Hepatocyte (in vitro differentiated cells): ENCODE results near the gene MSLN.

Experiments
- EZH2 ChIP-seq: fragments of 200-600 bp; sonication (generic); IDR thresholded peaks from 2 replicates; pipeline ENCODE4 v1.6.1; 2016; ENCODE audit warnings: antibody characterized with exemption, mild to moderate bottlenecking, borderline replicate concordance
- TF ChIP-seq, protein P1 (sequence below): fragments of 200-600 bp; sonication (generic); IDR thresholded peaks from 2 replicates; pipeline ENCODE4 v1.5.1; 2016; ENCODE audit warnings: antibody characterized with exemption, mild to moderate bottlenecking; ENCODE audit not compliant: poor library complexity

DNA sequence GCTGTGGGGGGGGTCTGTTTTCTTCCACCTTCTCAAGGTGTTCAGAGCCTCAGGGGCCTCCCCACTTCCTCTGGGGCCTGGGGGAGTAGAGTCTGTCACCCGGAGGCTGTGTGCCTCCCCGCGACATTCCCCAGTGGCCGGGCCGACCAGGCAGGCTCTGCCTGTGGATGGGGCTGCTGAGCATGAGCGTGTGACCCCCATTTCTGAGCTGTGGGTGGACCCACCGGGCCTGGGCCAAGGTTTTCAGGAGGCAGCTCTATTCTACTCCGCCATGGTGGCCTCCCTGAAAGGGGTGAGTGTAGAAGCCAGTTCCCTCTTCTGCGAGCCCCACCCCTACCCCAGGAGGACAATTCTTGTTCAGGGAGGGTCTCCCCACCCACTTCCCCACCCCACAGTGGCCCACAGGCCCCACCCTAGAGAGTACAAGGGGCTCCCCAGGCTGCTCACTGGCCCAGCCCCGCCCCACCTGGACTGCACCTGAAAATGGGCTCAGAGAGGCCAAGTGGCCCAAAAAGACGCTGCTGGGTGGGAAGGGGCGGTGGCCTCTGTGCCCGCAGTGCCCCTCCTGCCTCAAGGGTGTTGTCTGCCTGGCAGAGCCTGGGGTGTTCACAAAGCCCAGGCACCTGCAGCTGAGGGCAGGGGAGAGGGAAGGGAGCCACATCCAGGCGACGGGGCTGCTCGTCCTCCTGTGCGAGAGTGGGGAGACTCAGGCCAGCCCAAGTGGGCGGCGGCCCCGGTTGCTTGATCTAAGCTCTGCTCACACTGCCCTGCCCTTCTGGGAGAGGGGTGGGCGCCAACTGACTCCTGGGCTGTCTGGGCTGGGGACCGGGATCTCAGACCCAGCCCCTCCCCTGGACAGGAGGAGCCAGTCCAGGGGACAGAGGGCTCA is 1.3 kb downstream of the MSLN start:
- TF ChIP-seq, protein P1, sequence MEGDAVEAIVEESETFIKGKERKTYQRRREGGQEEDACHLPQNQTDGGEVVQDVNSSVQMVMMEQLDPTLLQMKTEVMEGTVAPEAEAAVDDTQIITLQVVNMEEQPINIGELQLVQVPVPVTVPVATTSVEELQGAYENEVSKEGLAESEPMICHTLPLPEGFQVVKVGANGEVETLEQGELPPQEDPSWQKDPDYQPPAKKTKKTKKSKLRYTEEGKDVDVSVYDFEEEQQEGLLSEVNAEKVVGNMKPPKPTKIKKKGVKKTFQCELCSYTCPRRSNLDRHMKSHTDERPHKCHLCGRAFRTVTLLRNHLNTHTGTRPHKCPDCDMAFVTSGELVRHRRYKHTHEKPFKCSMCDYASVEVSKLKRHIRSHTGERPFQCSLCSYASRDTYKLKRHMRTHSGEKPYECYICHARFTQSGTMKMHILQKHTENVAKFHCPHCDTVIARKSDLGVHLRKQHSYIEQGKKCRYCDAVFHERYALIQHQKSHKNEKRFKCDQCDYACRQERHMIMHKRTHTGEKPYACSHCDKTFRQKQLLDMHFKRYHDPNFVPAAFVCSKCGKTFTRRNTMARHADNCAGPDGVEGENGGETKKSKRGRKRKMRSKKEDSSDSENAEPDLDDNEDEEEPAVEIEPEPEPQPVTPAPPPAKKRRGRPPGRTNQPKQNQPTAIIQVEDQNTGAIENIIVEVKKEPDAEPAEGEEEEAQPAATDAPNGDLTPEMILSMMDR = no peak
- no peak for TF ChIP-seq EZH2
